HG02763 (cell line): ENCODE data around the gene CNNM3.

Source experiments
- ATAC-seq: cut with Tn5 transposase; IDR thresholded peaks from one replicate; pipeline ENCODE4 v1.9.1; 2021; ENCODE audit warnings: mild to moderate bottlenecking, moderate library complexity; ENCODE audit not compliant: unreplicated experiment

The CNNM3 gene

GRCh38 chr2:96838345-96839292, 22.6 kb downstream of the CNNM3 start:
- ATAC-seq: peak; percentile 7

GRCh38 chr2:96839293-96839874, 23.3 kb downstream of the CNNM3 start:
- peak; percentile 54 for ATAC-seq

GRCh38 chr2:96839875-96840850, 24.1 kb downstream of the CNNM3 start:
- ATAC-seq: no peak

- ATAC-seq: no peak
Observed at GRCh38 chr2:96841701-96842495, 25.8 kb downstream of the CNNM3 start.

GRCh38 chr2:96842600-96842999, 26.5 kb downstream of the CNNM3 start:
- no peak for ATAC-seq

- no peak for ATAC-seq
Observed at GRCh38 chr2:96843538-96844268, 27.6 kb downstream of the CNNM3 start, which contains the start of gene ANKRD23. Gene ANKRD23 (minus strand): TSS chr2:96844021. CDS start chr2:96843992, 29 bp downstream.

GRCh38 chr2:96844405-96844808, 28.3 kb downstream of the CNNM3 start:
- no peak for ATAC-seq

GRCh38 chr2:96846825-96847224, 30.8 kb downstream of the CNNM3 start:
- ATAC-seq: no peak

GRCh38 chr2:96847586-96847985, 31.5 kb downstream of the CNNM3 start:
- no peak for ATAC-seq

GRCh38 chr2:96848264-96848663, 32.2 kb downstream of the CNNM3 start:
- ATAC-seq: no peak

- ATAC-seq: no peak
Observed at GRCh38 chr2:96852667-96853066, 36.6 kb downstream of the CNNM3 start.

- ATAC-seq: no peak
Observed at GRCh38 chr2:96853321-96853720, 37.3 kb downstream of the CNNM3 start.

- ATAC-seq: no peak
Observed at GRCh38 chr2:96856776-96857666, 41.0 kb downstream of the CNNM3 start.

- peak; percentile 90 for ATAC-seq
Observed at GRCh38 chr2:96857667-96858372, 41.8 kb downstream of the CNNM3 start, which contains the start of gene ANKRD39. Gene ANKRD39 (minus strand): TSS chr2:96858016. CDS start chr2:96857987, 29 bp downstream.

GRCh38 chr2:96859099-96859649, 43.1 kb downstream of the CNNM3 start:
- ATAC-seq: no peak

GRCh38 chr2:96859681-96860064, 43.6 kb downstream of the CNNM3 start:
- ATAC-seq: no peak
